ENCODE results near the gene PLEKHH1. TPM values are rescaled to one million over a fixed set of nuclear protein-coding genes. Genes with fewer than 3 reads are reported as not detected.

Gene PLEKHH1
- total RNA-seq, 1 donor from 2014 or later, result 3.3 TPM

DNA sequence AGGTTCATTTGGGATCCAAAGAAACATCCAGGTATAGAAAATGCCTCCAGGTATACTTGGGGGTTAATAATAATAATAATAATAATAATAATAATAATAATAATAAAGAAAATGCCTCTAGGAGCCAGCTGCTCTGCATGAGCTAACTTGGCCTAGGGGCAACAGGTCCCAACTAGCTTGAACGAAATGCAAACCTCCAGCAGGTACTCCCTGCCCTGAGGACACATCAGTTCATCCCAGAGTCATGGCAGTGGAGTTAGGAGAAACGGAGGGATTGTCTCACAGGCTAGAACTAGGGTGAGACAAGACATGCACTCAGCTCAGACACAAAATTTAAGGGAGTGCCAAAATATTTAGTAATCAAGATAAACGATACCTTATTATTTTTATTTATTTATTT is 32.1 kb upstream of the PLEKHH1 start:
- Histone ChIP-seq H4K20me1 (ENCODE audit: insufficient read depth, low read length) (no peaks in the 10 kb centered on the region), H3K9ac (ENCODE audit: low read length) (no peak overlapping the region), H3K79me2 (ENCODE audit: insufficient read depth, low read length) (no peaks in the 10 kb centered on the region), H2AFZ (ENCODE audit: low read depth, low read length) (no peak overlapping the region), H3K27me3 (ENCODE audit: insufficient read depth, low read length) (peaks cover 8% of the 10 kb centered on the region), H3K4me3 (ENCODE audit: insufficient read depth, low read depth, low read length) (no peak overlapping the region), H3K36me3 (ENCODE audit: insufficient read depth, low read length) (no peaks in the 10 kb centered on the region), H3K9me3 (ENCODE audit: insufficient read depth, low read depth, low read length) (no peaks in the 10 kb centered on the region), H3K4me1 (ENCODE audit: insufficient read depth, low read length) (no peaks in the 10 kb centered on the region), H3K27ac (ENCODE audit: low read depth, low read length) (no peak overlapping the region), H3K4me2 (ENCODE audit: low read length) (no peak overlapping the region)
- H3K9me3 Mint-ChIP-seq (ENCODE audit: unreplicated experiment), result no peaks in the 10 kb centered on the region
- H3K4me3 Mint-ChIP-seq (ENCODE audit: unreplicated experiment), result no peak overlapping the region
- DNase-seq (ENCODE audit: low read depth), result no peak
- H3K27ac Mint-ChIP-seq (ENCODE audit: unreplicated experiment), result no peak overlapping the region
- no peak for FAIRE-seq
- TF ChIP-seq EZH2 (IDR thresholded peaks at IDR 0.05; ENCODE audit: insufficient read depth, low read length), result no peak
- TF ChIP-seq, protein P1, sequence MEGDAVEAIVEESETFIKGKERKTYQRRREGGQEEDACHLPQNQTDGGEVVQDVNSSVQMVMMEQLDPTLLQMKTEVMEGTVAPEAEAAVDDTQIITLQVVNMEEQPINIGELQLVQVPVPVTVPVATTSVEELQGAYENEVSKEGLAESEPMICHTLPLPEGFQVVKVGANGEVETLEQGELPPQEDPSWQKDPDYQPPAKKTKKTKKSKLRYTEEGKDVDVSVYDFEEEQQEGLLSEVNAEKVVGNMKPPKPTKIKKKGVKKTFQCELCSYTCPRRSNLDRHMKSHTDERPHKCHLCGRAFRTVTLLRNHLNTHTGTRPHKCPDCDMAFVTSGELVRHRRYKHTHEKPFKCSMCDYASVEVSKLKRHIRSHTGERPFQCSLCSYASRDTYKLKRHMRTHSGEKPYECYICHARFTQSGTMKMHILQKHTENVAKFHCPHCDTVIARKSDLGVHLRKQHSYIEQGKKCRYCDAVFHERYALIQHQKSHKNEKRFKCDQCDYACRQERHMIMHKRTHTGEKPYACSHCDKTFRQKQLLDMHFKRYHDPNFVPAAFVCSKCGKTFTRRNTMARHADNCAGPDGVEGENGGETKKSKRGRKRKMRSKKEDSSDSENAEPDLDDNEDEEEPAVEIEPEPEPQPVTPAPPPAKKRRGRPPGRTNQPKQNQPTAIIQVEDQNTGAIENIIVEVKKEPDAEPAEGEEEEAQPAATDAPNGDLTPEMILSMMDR (IDR thresholded peaks at IDR 0.05; ENCODE audit: insufficient read depth, low read depth, low read length), result no peak
- no peaks in the 10 kb centered on the region for H3K36me3 Mint-ChIP-seq (ENCODE audit: low read depth, unreplicated experiment)
- no peaks in the 10 kb centered on the region for H3K27me3 Mint-ChIP-seq (ENCODE audit: low read depth, unreplicated experiment)
- peaks cover 1% of the 10 kb centered on the region for H3K4me1 Mint-ChIP-seq (ENCODE audit: low read depth, unreplicated experiment)

DNA sequence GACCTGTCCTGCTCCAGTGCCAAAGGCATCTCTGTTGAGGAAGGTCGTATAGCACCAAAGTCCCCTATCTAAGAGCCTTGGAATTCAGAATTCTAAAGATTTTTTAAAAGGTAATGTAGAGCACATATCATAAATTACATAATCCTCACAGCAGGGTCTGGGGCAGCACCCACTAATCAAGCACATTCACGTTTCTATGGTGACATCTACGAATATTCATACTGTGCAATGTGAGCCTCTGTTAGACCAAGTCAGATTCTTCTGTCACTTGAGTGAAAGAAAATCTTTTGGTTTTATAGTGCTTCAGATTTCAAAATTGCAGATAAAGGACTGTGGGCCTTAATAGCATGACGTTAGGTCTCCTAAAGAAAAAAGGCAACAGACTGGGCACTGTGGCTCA is 31.4 kb upstream of the PLEKHH1 start:
- no peak overlapping the region for H3K4me3 Mint-ChIP-seq (ENCODE audit: unreplicated experiment)
- H3K27ac Mint-ChIP-seq (ENCODE audit: unreplicated experiment), result no peak overlapping the region
- H3K36me3 Mint-ChIP-seq (ENCODE audit: low read depth, unreplicated experiment), result no peaks in the 10 kb centered on the region
- FAIRE-seq (no peak), DNase-seq (ENCODE audit: low read depth) (no peak)
- Histone ChIP-seq H3K4me3 (ENCODE audit: insufficient read depth, low read depth, low read length) (no peak overlapping the region), H3K4me1 (ENCODE audit: insufficient read depth, low read length) (no peaks in the 10 kb centered on the region), H4K20me1 (ENCODE audit: insufficient read depth, low read length) (no peaks in the 10 kb centered on the region), H3K4me2 (ENCODE audit: low read length) (no peak overlapping the region), H3K27me3 (ENCODE audit: insufficient read depth, low read length) (peaks cover 8% of the 10 kb centered on the region), H3K9ac (ENCODE audit: low read length) (no peak overlapping the region), H2AFZ (ENCODE audit: low read depth, low read length) (no peak overlapping the region), H3K9me3 (ENCODE audit: insufficient read depth, low read depth, low read length) (no peaks in the 10 kb centered on the region), H3K36me3 (ENCODE audit: insufficient read depth, low read length) (no peaks in the 10 kb centered on the region), H3K27ac (ENCODE audit: low read depth, low read length) (no peak overlapping the region), H3K79me2 (ENCODE audit: insufficient read depth, low read length) (no peaks in the 10 kb centered on the region)
- H3K27me3 Mint-ChIP-seq (ENCODE audit: low read depth, unreplicated experiment), result no peaks in the 10 kb centered on the region
- TF ChIP-seq EZH2 (IDR thresholded peaks at IDR 0.05; ENCODE audit: insufficient read depth, low read length), result no peak
- TF ChIP-seq, protein P1 (IDR thresholded peaks at IDR 0.05; ENCODE audit: insufficient read depth, low read depth, low read length), result no peak
- no peaks in the 10 kb centered on the region for H3K9me3 Mint-ChIP-seq (ENCODE audit: unreplicated experiment)
- H3K4me1 Mint-ChIP-seq (ENCODE audit: low read depth, unreplicated experiment), result peaks cover 1% of the 10 kb centered on the region

DNA sequence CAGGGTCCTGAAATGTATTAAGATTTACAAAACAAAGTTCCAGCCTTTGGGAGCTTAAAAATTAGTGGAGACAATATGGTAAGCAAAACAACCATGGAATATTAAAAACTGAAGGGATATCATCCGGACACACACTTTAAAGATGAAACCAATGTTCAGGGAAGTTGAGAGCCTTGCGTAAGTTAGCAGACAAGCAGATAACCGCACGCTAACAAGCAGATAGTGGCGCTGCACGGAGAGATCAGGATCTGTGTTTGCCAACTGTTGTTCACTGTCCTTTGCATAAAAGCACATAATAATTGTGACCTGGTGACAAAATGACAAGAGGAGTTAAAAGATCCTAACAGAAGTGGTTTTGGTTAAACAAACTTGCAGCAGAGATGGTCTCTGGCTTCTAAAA is 30.2 kb upstream of the PLEKHH1 start:
- H3K4me3 Mint-ChIP-seq (ENCODE audit: unreplicated experiment), result no peak overlapping the region
- no peak overlapping the region for H3K27ac Mint-ChIP-seq (ENCODE audit: unreplicated experiment)
- FAIRE-seq (no peak), DNase-seq (ENCODE audit: low read depth) (no peak)
- Histone ChIP-seq H3K9ac (ENCODE audit: low read length) (no peak overlapping the region), H3K27me3 (ENCODE audit: insufficient read depth, low read length) (peaks cover 10% of the 10 kb centered on the region), H3K4me1 (ENCODE audit: insufficient read depth, low read length) (no peaks in the 10 kb centered on the region), H2AFZ (ENCODE audit: low read depth, low read length) (no peak overlapping the region), H3K9me3 (ENCODE audit: insufficient read depth, low read depth, low read length) (no peaks in the 10 kb centered on the region), H3K79me2 (ENCODE audit: insufficient read depth, low read length) (no peaks in the 10 kb centered on the region), H3K4me3 (ENCODE audit: insufficient read depth, low read depth, low read length) (no peak overlapping the region), H3K36me3 (ENCODE audit: insufficient read depth, low read length) (no peaks in the 10 kb centered on the region), H3K27ac (ENCODE audit: low read depth, low read length) (no peak overlapping the region), H3K4me2 (ENCODE audit: low read length) (no peak overlapping the region), H4K20me1 (ENCODE audit: insufficient read depth, low read length) (no peaks in the 10 kb centered on the region)
- H3K36me3 Mint-ChIP-seq (ENCODE audit: low read depth, unreplicated experiment), result no peaks in the 10 kb centered on the region
- H3K4me1 Mint-ChIP-seq (ENCODE audit: low read depth, unreplicated experiment), result peaks cover 1% of the 10 kb centered on the region
- TF ChIP-seq, protein P1 (IDR thresholded peaks at IDR 0.05; ENCODE audit: insufficient read depth, low read depth, low read length), result no peak
- TF ChIP-seq EZH2 (IDR thresholded peaks at IDR 0.05; ENCODE audit: insufficient read depth, low read length), result no peak
- H3K27me3 Mint-ChIP-seq (ENCODE audit: low read depth, unreplicated experiment), result no peaks in the 10 kb centered on the region
- H3K9me3 Mint-ChIP-seq (ENCODE audit: unreplicated experiment), result no peaks in the 10 kb centered on the region
